GM10248 (cell line): ENCODE data around the gene PDZRN3.

Experiments
- CTCF ChIA-PET: fragments of 300-600 bp; sonication (Branson Sonifier 250); formaldehyde crosslinking; extraction: SDS; loops from one replicate; lab custom pipeline; 2021; ENCODE audit warnings: antibody characterized with exemption; lab: Yijun Ruan, JAX
- POLR2A ChIA-PET: fragments of 350-650 bp; sonication (Branson Sonifier 250); formaldehyde crosslinking; extraction: SDS; loops from one replicate; lab custom pipeline; 2020; ENCODE audit warnings: antibody characterized with exemption; lab: Yijun Ruan, JAX
- DNase-seq: peaks from one replicate; pipeline ENCODE4 v3.0.0; 2012; ENCODE audit errors: extremely low spot score
- TF ChIP-seq, protein P1 (sequence below): IDR thresholded peaks from 2 replicates; pipeline ENCODE4 v1.5.1; 2012; ENCODE audit warnings: mild to moderate bottlenecking, low read depth; ENCODE audit errors: extremely low read depth, missing control alignments, control extremely low read depth

Gene PDZRN3

DNA sequence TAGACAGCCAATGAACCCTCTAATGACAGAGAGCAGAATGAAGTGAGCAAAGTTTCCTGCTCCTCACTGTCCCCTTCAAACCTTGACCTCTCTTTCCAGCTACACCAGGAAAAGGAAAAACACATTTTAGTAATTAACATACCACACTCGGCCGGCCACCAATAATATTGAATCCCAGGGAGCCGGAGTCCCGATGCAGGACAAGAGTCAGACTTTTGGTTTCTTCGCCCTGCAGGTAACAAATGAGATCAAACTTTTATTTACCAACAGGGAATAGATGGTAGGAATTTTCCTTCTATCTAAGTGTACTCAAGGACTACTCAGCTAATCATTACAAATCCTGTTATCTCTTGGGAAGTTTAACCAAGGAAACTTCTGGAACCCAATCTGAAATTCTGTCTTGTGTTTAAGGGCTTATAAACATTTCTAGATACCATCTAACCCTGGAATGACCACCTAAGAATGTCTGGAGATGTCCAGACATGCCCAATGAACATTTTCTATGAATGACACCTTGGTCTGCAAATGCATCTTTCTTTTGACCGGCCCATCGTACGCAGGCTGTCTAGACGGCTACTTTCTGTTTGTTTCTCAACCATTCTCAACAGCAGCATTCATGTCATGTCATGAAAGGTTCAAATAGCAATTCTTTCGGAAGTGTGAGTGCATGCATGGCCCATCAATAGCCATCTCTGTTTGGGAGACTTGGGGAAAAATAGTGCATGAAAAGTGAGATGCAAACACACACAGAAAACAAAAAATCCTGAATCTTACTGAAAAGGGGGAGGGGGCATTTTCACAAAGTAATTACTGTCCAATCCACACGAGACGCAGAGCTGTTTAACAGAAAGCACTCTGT, 16.1 kb downstream of the PDZRN3 start:
- ChIA-PET CTCF (interaction anchor here (1.6 kb wide), 1 partner anchor 10 kb away, joined by 3 read pairs; no protein-coding TSS in a partner anchor), POLR2A (no interaction called here)
- DNase-seq, result no peak
- TF ChIP-seq, protein P1, sequence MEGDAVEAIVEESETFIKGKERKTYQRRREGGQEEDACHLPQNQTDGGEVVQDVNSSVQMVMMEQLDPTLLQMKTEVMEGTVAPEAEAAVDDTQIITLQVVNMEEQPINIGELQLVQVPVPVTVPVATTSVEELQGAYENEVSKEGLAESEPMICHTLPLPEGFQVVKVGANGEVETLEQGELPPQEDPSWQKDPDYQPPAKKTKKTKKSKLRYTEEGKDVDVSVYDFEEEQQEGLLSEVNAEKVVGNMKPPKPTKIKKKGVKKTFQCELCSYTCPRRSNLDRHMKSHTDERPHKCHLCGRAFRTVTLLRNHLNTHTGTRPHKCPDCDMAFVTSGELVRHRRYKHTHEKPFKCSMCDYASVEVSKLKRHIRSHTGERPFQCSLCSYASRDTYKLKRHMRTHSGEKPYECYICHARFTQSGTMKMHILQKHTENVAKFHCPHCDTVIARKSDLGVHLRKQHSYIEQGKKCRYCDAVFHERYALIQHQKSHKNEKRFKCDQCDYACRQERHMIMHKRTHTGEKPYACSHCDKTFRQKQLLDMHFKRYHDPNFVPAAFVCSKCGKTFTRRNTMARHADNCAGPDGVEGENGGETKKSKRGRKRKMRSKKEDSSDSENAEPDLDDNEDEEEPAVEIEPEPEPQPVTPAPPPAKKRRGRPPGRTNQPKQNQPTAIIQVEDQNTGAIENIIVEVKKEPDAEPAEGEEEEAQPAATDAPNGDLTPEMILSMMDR, result no peak

DNA sequence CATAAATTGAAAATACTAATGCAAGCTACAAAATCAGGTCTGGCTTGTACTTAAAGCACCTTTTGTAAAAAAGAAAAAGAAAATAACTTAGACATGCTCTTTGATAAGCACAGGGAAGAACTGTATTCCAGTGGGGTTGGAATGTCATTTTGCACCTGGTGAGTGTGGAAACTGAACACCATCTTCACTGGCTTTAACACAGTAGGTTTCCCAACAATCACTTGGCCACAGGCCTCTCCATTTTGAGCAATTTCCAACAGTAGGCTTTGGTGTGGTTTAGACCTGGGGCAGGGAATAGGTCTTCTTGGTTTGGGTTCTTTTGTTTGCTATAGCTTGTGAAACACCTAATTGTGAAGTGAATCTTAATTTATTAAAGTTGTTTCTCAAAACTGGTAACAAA, 18.9 kb downstream of the PDZRN3 start:
- no peak for DNase-seq
- TF ChIP-seq, protein P1, result no peak
- ChIA-PET CTCF (interaction anchor here (1.5 kb wide), 1 partner anchor 8 kb away, joined by 5 read pairs; no protein-coding TSS in a partner anchor), POLR2A (no interaction called here)

DNA sequence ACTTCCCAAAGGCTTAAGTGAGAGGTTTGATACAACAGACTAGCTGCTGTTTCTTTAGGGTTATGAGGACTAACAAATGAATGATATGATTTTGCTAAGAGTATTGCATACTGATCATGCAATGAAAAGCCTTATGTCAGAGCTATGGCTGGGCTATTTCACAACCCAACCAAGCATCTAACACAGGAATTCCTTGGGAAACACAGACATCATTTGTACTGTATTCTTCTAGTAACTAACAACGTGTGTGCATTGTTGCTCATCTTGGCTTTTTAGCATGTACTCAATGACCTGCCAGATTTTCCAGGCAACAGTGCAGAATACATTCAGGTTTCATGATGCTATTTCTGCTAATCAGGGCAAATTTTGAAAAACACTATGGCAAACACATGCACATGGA, 19.3 kb downstream of the PDZRN3 start:
- ChIA-PET CTCF (interaction anchor here (1.5 kb wide), 3 partner anchors 9 to 58 kb away, joined by 3 to 5 read pairs (median 5); no protein-coding TSS in a partner anchor), POLR2A (no interaction called here)
- TF ChIP-seq, protein P1, result no peak
- DNase-seq, result no peak

DNA sequence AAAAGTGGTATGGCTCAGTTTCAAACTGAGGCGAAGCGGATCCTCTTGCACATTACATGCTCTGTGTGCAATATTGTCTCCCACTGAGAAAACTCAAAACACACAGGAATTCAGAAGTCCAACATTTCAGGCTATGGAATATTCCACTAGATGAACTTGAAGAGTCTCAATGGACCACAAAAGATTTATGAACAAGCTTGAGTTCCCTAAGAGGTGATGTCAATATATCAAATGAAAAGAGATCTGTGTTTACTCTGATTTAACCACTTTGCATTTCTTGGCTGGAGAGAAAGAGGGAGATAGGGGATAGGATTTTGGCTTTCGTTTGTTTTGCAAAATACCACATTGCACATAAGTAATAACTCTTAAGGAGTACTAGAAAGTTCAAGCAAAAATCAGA, 20.3 kb downstream of the PDZRN3 start:
- TF ChIP-seq, protein P1, result no peak
- POLR2A ChIA-PET, result no interaction called here
- CTCF ChIA-PET, result interaction anchor here (1.5 kb wide), 3 partner anchors 10 to 57 kb away, joined by 3 to 5 read pairs (median 5); no protein-coding TSS in a partner anchor
- DNase-seq, result no peak

DNA sequence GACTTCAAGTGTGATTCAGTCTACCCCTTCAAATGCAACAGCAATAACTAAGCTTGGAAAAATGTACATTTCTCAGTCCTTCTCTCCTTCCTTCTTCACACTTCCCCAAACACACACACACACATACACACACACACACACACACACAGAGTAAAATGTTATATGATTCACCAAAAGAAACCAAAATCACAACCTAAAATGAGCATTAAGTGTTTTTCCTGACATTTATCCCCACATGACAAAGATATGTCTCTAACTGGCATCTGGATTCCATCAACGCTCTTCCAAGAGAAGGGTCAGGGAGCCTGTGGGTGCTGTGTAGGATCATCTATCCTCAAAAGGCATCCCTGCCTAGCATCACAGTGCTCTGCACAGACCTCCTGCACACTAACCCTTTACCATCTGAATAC, 21.0 kb downstream of the PDZRN3 start:
- TF ChIP-seq, protein P1, result no peak
- DNase-seq, result no peak
- ChIA-PET CTCF (interaction anchor here (1.5 kb wide), 2 partner anchors 18 to 56 kb away, joined by 3 to 5 read pairs; no protein-coding TSS in a partner anchor), POLR2A (no interaction called here)

DNA sequence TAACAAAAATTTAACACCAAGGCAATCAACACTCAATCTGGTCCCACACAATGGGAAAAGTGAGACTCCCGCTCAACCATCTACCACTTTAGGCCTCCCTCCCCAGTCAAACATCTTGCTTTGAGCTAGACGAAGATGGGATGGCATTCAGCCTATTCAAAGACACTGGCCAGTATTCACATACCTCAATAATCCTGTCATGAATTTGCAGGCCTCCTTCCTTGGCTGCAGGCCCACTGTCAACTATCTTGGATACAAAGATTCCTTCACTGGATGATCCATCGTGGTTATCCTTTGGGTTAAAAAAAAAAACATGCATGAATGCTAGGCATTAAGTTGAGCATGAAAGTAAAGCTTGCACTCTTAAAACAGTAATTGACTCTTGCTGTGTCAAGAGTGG, 22.6 kb downstream of the PDZRN3 start:
- TF ChIP-seq, protein P1, result no peak
- ChIA-PET CTCF (no interaction called here), POLR2A (no interaction called here)
- DNase-seq, result no peak
